Measurements from ENCODE around the gene AGL.

- no peak for TF ChIP-seq CTCF (conservative IDR thresholded peaks at IDR 0.05; ENCODE audit: low read length)
- no peak for TF ChIP-seq EZH2phosphoT487 (IDR thresholded peaks at IDR 0.05; ENCODE audit: borderline replicate concordance)
Observed at GRCh38 chr1:99806882-99807281, 43.3 kb upstream of the AGL start.

Measured in Loucy (cell line).